ENCODE measurements around the gene RBM6. TPM values are rescaled to one million over a fixed set of nuclear protein-coding genes. Genes with fewer than 3 reads are reported as not detected.

RBM6 gene
- total and polyA plus RNA-seq, 2 experiments from 2014 or later: 66.6 to 97.6 TPM

GRCh38 chr3:49902511-49903345 is 37.2 kb upstream of the RBM6 start (continued):
- TF ChIP-seq ZNF462 (CRISPR knock-in tag; IDR thresholded peaks at IDR 0.05) (no peak), CTCF (conservative IDR thresholded peaks at IDR 0.05; ENCODE audit: low read depth in 2 of 2) (no peak), EZH2 (IDR thresholded peaks at IDR 0.05; ENCODE audit: low read depth, unreplicated experiment) (no peak), JUNB (IDR thresholded peaks at IDR 0.05; ENCODE audit: unreplicated experiment) (no peak), CREB1 (CRISPR knock-in tag; IDR thresholded peaks at IDR 0.05; ENCODE audit: low read depth) (no peak), POLR2AphosphoS5 (IDR thresholded peaks at IDR 0.05; ENCODE audit: low read depth) (no peak)

Data from GM23338 (cell line).